Esophagus squamous epithelium (tissue), 5 donors: Measurements from ENCODE around the gene ZNF831. TPM values are rescaled to one million over a fixed set of nuclear protein-coding genes. Genes with fewer than 3 reads are reported as not detected.
A peak's percentile ranks its signal among the peaks of the same experiment; 100 is the strongest.

Source experiments
- DNase-seq: peaks from one replicate; lab custom pipeline; 2025; lab: John Stamatoyannopoulos, UW
- H3K27ac ChIP-seq, 4 donors: fragments of 200-600 bp; sonication (generic); one replicate each; pipeline ENCODE4 v1.5.1; 2016 to 2019; ENCODE audit warnings: mild to moderate bottlenecking in 1 of 4
- H3K27me3 ChIP-seq, 4 donors: fragments of 200-600 bp; sonication (generic); 1 replicate in 3 of 4; 2 replicates in 1 of 4; pipeline versions ENCODE4 v1.5.1 to v1.6.0; 2017 to 2021; ENCODE audit warnings: antibody characterized with exemption in 1 of 4
- H3K36me3 ChIP-seq, 3 donors: fragments of 200-600 bp; sonication (generic); one replicate each; pipeline ENCODE4 v1.5.1; 2016 to 2019
- H3K4me1 ChIP-seq, 3 donors: fragments of 200-600 bp; sonication (generic); one replicate each; pipeline ENCODE4 v1.5.1; 2017 to 2019
- H3K4me3 ChIP-seq, 4 donors: fragments of 200-600 bp; sonication (generic); 1 replicate in 3 of 4; 2 replicates in 1 of 4; pipeline ENCODE4 v1.5.1; 2016 to 2019; ENCODE audit warnings: mild to moderate bottlenecking in 2 of 4, moderate library complexity in 1 of 4
- H3K9me3 ChIP-seq, 3 donors: fragments of 200-600 bp; sonication (generic); one replicate each; pipeline ENCODE4 v1.5.1; 2016 to 2019
- CTCF ChIP-seq, 6 experiments: fragments of 450-650 bp in 4 of 6; fragments of 200-600 bp in 2 of 6; sonication (generic) in 2 of 6; IDR thresholded peaks; one replicate each; pipeline ENCODE4 v1.5.1; 2016 to 2019; ENCODE audit warnings: antibody characterized with exemption in 6 of 6, mild to moderate bottlenecking in 4 of 6, moderate library complexity in 4 of 6
- POLR2A ChIP-seq, 4 donors: fragments of 450-650 bp; IDR thresholded peaks; one replicate each; pipeline ENCODE4 v1.6.1; 2017; ENCODE audit warnings: antibody characterized with exemption in 4 of 4, mild to moderate bottlenecking in 4 of 4, moderate library complexity in 3 of 4
- WGBS, 2 donors: methylation state at CpG; one replicate each; pipeline ENCODE4 v1.1.5; 2018; 5-methylcytosine and 5-hydroxymethylcytosine counted together
- intact Hi-C: fragments of 100-400 bp; cut with DNase I; formaldehyde crosslinking; loops from one replicate; pipeline ENCODE4 v1.15.0; 2022
- total RNA-seq, 4 donors: library from RNA; depleted of rRNA; stranded (reverse); fragments of >200 nt; gene quantifications; one replicate each; pipeline ENCODE4 v1.1.0, GENCODE V29; 2016
- donor health status: DM: yes; HTN: yes; CAD: no.

Gene ZNF831
- total RNA-seq, 4 donors from 2014 or later = 0.38 to 1.7 (median 0.60) TPM

- intact Hi-C loops = no loop called here
- H3K27me3 ChIP-seq = peaks cover 0 to 17% (median 0%) of the 10 kb centered on the region in 4 donors
- no peak overlapping the region for H3K4me3 ChIP-seq
- no peak overlapping the region for H3K27ac ChIP-seq
- TF ChIP-seq POLR2A (IDR thresholded peaks at IDR 0.05) (no peak), CTCF (IDR thresholded peaks at IDR 0.05) (no peak)
- peaks cover 5 to 27% (median 12%) of the 10 kb centered on the region in 3 donors for H3K4me1 ChIP-seq
- 83 to 86% methylated on average over 8 of the region's 8 CpGs for WGBS, 2 donors
- no peak for DNase-seq
- H3K36me3 ChIP-seq = no peaks in the 10 kb centered on the region
- no peaks in the 10 kb centered on the region for H3K9me3 ChIP-seq
Observed at GRCh38 chr20:59219211-59219610, 55.6 kb downstream of the ZNF831 start.

GRCh38 chr20:59220161-59220560 is 56.5 kb downstream of the ZNF831 start:
- no peak for DNase-seq
- 97% methylated on average over 4 to 5 of the region's 5 CpGs for WGBS, 2 donors
- intact Hi-C loops = loop anchor here (5.0 to 10.0 kb wide), 3 partner anchors 133 to 345 kb away; no protein-coding TSS in a partner anchor

GRCh38 chr20:59221049-59221706 is 57.6 kb downstream of the ZNF831 start:
- H3K4me3 ChIP-seq = no peak overlapping the region
- TF ChIP-seq CTCF (IDR thresholded peaks at IDR 0.05) = no peak
- no peak for TF ChIP-seq POLR2A (IDR thresholded peaks at IDR 0.05)
- peaks cover 5 to 27% (median 12%) of the 10 kb centered on the region in 3 donors for H3K4me1 ChIP-seq
- H3K27ac ChIP-seq = no peak overlapping the region
- intact Hi-C loops = loop anchor here (5.0 to 10.0 kb wide), 3 partner anchors 134 to 346 kb away; no protein-coding TSS in a partner anchor
- no peaks in the 10 kb centered on the region for H3K9me3 ChIP-seq
- DNase-seq = no peak
- WGBS, 2 donors = 42 to 53% methylated on average over 9 of the region's 9 CpGs
- H3K27me3 ChIP-seq = peaks cover 0 to 28% (median 0%) of the 10 kb centered on the region in 4 donors
- no peaks in the 10 kb centered on the region for H3K36me3 ChIP-seq

More at GRCh38 chr20:59220161-59220560, 56.5 kb downstream of the ZNF831 start:
- TF ChIP-seq CTCF (IDR thresholded peaks at IDR 0.05) (no peak), POLR2A (IDR thresholded peaks at IDR 0.05) (no peak)
- no peak overlapping the region for H3K4me3 ChIP-seq
- H3K27me3 ChIP-seq = peaks cover 0 to 20% (median 0%) of the 10 kb centered on the region in 4 donors
- H3K9me3 ChIP-seq = no peaks in the 10 kb centered on the region
- no peaks in the 10 kb centered on the region for H3K36me3 ChIP-seq
- H3K4me1 ChIP-seq = peaks cover 5 to 27% (median 12%) of the 10 kb centered on the region in 3 donors
- H3K27ac ChIP-seq = no peak overlapping the region

GRCh38 chr20:59221707-59222252 is 58.2 kb downstream of the ZNF831 start:
- no peak for DNase-seq
- Histone ChIP-seq H3K27ac (peak overlapping the region; percentile 64 to 81 (median 72)), H3K4me1 (peaks cover 5 to 27% (median 12%) of the 10 kb centered on the region in 3 donors), H3K9me3 (no peaks in the 10 kb centered on the region), H3K4me3 (peak overlapping the region; percentile 46 to 70 (median 54)), H3K36me3 (no peaks in the 10 kb centered on the region), H3K27me3 (peaks cover 0 to 29% (median 0%) of the 10 kb centered on the region in 4 donors)
- intact Hi-C loops = loop anchor here (5.0 to 10.0 kb wide), 3 partner anchors 134 to 347 kb away; no protein-coding TSS in a partner anchor
- 13 to 28% methylated on average over 11 of the region's 18 CpGs for WGBS, 2 donors
- TF ChIP-seq POLR2A (IDR thresholded peaks at IDR 0.05) = no peak
- no peak for TF ChIP-seq CTCF (IDR thresholded peaks at IDR 0.05)
